Breast epithelium (tissue), 3 donors: Measurements from ENCODE around the gene SH3GL2.

Experiments
- POLR2A ChIP-seq: fragments of 450-650 bp; IDR thresholded peaks from one replicate; pipeline ENCODE4 v1.6.1; 2016; ENCODE audit warnings: antibody characterized with exemption, mild to moderate bottlenecking, moderate library complexity
- TF ChIP-seq, protein P1 (sequence below), 3 donors: fragments of 450-650 bp; IDR thresholded peaks; one replicate each; pipeline ENCODE4 v1.5.1; 2016 to 2017; ENCODE audit warnings: antibody characterized with exemption in 3 of 3, mild to moderate bottlenecking in 3 of 3, moderate library complexity in 3 of 3

- TF ChIP-seq, protein P1, sequence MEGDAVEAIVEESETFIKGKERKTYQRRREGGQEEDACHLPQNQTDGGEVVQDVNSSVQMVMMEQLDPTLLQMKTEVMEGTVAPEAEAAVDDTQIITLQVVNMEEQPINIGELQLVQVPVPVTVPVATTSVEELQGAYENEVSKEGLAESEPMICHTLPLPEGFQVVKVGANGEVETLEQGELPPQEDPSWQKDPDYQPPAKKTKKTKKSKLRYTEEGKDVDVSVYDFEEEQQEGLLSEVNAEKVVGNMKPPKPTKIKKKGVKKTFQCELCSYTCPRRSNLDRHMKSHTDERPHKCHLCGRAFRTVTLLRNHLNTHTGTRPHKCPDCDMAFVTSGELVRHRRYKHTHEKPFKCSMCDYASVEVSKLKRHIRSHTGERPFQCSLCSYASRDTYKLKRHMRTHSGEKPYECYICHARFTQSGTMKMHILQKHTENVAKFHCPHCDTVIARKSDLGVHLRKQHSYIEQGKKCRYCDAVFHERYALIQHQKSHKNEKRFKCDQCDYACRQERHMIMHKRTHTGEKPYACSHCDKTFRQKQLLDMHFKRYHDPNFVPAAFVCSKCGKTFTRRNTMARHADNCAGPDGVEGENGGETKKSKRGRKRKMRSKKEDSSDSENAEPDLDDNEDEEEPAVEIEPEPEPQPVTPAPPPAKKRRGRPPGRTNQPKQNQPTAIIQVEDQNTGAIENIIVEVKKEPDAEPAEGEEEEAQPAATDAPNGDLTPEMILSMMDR (IDR thresholded peaks at IDR 0.05): no peak
- no peak for TF ChIP-seq POLR2A
Measured at GRCh38 chr9:17757816-17758215, 178.9 kb downstream of the SH3GL2 start.
